Lung (tissue), 12 donors: Measurements from ENCODE around the gene CHCT1. TPM values are rescaled to one million over a fixed set of nuclear protein-coding genes. Genes with fewer than 3 reads are reported as not detected.

Experiments
- ATAC-seq: fragments of 200-7000 bp; cut with Tn5 transposase; one replicate; pipeline ENCODE4 v1.9.1; 2020; ENCODE audit warnings: moderate number of reproducible peaks; ENCODE audit not compliant: insufficient read depth, low FRiP score
- DNase-seq, 3 donors: peaks; one replicate each; pipeline ENCODE4 v3.0.0-alpha.2; 2013 to 2017
- H3K27ac ChIP-seq, 2 donors: one replicate each; pipeline ENCODE4 v1.5.1; 2013; ENCODE audit warnings: mild to moderate bottlenecking in 2 of 2, moderate library complexity in 2 of 2, control low read depth in 1 of 2, inconsistent platforms in 1 of 2, low read depth in 1 of 2, low read length in 1 of 2
- H3K27me3 ChIP-seq, 3 donors: one replicate each; pipeline ENCODE4 v1.5.1; 2013; ENCODE audit warnings: low read length in 2 of 3; ENCODE audit not compliant: control insufficient read depth in 3 of 3, insufficient read depth in 3 of 3
- H3K36me3 ChIP-seq, 4 donors: one replicate each; pipeline ENCODE4 v1.5.1; 2013; ENCODE audit warnings: low read length in 4 of 4, mild to moderate bottlenecking in 1 of 4, moderate library complexity in 1 of 4; ENCODE audit not compliant: control insufficient read depth in 4 of 4, insufficient read depth in 4 of 4
- H3K4me1 ChIP-seq, 5 donors: one replicate each; pipeline ENCODE4 v1.5.1; 2013; ENCODE audit warnings: low read length in 5 of 5, mild to moderate bottlenecking in 2 of 5, moderate library complexity in 1 of 5; ENCODE audit not compliant: control insufficient read depth in 5 of 5, insufficient read depth in 5 of 5
- H3K4me3 ChIP-seq: one replicate; pipeline ENCODE4 v1.5.1; 2013; ENCODE audit warnings: mild to moderate bottlenecking, control low read depth, moderate library complexity
- H3K9ac ChIP-seq, 2 donors: one replicate each; pipeline ENCODE4 v1.5.1; 2013; ENCODE audit warnings: low read length in 2 of 2, control low read depth in 1 of 2; ENCODE audit not compliant: insufficient read depth in 1 of 2
- H3K9me3 ChIP-seq, 4 donors: one replicate each; pipeline ENCODE4 v1.5.1; 2013; ENCODE audit warnings: low read length in 3 of 4, mild to moderate bottlenecking in 1 of 4, moderate library complexity in 1 of 4; ENCODE audit not compliant: control insufficient read depth in 4 of 4, insufficient read depth in 3 of 4
- WGBS, 2 donors: extraction: QIAGEN DNeasy Blood & Tissue Kit; methylation state at CpG; one replicate each; pipeline ENCODE4 v1.1.7; 2013; 5-methylcytosine and 5-hydroxymethylcytosine counted together
- polyA plus RNA-seq, 2 donors: library from polyadenylated mRNA; stranded (reverse); fragments of 200-250 nt; gene quantifications; one replicate each; pipeline ENCODE4 v1.2.1, GENCODE V29; 2013
- total RNA-seq, 2 donors: library from RNA; depleted of rRNA in 1 of 2; stranded (reverse); fragments of >200 nt in 1 of 2; gene quantifications; one replicate each; pipeline ENCODE4 v1.2.1, GENCODE V29; 2014 to 2021
- TF ChIP-seq, protein P1 (sequence below): IDR thresholded peaks from 2 replicates; pipeline ENCODE4 v1.5.1; 2012; ENCODE audit warnings: mild to moderate bottlenecking; ENCODE audit errors: control extremely low read depth, extremely low read depth
- donor health status: control.
- donor health status: control.
- donor health status: Bipolar disorder and iron deficiency.
- donor health status: healthy.
- donor health status: DM: yes; HTN: yes; CAD: no.

CHCT1 gene
- total and polyA plus RNA-seq, 4 donors = 0.10 to 0.12 TPM; not detected in 2

DNA sequence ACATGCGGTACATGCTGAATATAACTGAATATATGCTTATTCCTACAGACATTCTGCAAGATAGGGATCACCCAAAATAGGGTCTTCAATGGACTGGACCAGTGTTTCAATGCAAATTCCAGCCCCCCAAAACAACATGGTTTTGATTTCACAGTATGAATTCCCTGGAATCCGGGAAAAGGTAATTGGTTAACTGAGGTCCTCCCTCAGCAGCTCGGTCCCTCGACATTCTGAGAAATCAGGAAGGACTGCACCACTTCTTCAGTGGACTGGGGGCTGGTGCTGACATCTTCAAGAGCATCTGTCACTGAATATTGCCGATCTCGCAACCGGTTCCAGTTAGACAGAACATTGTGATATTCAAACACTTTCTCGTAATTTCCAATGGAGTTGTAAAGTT, 25.1 kb downstream of the CHCT1 start:
- ATAC-seq (no peak), DNase-seq (no peak)
- WGBS, 2 donors = 96% methylated on average over 8 of the region's 8 CpGs
- Histone ChIP-seq H3K9me3 (no peaks in the 10 kb centered on the region), H3K36me3 (peaks cover 11 to 37% (median 21%) of the 10 kb centered on the region in 4 donors), H3K4me1 (peaks cover 0 to 10% (median 4%) of the 10 kb centered on the region in 5 donors), H3K27ac (no peak overlapping the region), H3K27me3 (no peaks in the 10 kb centered on the region), H3K9ac (no peak overlapping the region), H3K4me3 (no peak overlapping the region)
- TF ChIP-seq, protein P1, sequence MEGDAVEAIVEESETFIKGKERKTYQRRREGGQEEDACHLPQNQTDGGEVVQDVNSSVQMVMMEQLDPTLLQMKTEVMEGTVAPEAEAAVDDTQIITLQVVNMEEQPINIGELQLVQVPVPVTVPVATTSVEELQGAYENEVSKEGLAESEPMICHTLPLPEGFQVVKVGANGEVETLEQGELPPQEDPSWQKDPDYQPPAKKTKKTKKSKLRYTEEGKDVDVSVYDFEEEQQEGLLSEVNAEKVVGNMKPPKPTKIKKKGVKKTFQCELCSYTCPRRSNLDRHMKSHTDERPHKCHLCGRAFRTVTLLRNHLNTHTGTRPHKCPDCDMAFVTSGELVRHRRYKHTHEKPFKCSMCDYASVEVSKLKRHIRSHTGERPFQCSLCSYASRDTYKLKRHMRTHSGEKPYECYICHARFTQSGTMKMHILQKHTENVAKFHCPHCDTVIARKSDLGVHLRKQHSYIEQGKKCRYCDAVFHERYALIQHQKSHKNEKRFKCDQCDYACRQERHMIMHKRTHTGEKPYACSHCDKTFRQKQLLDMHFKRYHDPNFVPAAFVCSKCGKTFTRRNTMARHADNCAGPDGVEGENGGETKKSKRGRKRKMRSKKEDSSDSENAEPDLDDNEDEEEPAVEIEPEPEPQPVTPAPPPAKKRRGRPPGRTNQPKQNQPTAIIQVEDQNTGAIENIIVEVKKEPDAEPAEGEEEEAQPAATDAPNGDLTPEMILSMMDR = no peak

DNA sequence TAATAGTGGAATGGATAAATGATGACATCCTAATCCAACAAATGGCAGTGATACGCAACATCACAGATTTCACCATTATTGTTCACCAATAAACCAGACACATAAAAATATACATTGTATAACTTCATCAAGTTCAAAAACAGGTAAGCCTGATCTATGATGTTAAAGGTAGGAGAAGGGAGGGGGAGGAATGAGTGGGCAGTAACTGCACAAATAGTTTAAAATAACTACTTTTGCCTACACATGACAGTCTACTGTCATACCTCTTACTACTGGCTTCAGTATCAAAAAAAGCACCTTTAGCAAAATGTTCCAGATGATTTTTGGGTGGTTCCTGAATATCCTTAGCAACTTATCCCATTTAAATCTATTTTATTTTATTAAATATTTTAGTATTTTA, 28.8 kb downstream of the CHCT1 start:
- TF ChIP-seq, protein P1 = no peak
- H3K4me3 ChIP-seq = no peak overlapping the region
- no peak overlapping the region for H3K9ac ChIP-seq
- no peaks in the 10 kb centered on the region for H3K27me3 ChIP-seq
- ATAC-seq (no peak), DNase-seq (no peak)
- no peaks in the 10 kb centered on the region for H3K9me3 ChIP-seq
- H3K36me3 ChIP-seq = peaks cover 19 to 50% (median 25%) of the 10 kb centered on the region in 4 donors
- H3K4me1 ChIP-seq = no peaks in the 10 kb centered on the region
- WGBS, 2 donors = 100% methylated on average over 1 of the region's 1 CpG
- H3K27ac ChIP-seq = no peak overlapping the region

DNA sequence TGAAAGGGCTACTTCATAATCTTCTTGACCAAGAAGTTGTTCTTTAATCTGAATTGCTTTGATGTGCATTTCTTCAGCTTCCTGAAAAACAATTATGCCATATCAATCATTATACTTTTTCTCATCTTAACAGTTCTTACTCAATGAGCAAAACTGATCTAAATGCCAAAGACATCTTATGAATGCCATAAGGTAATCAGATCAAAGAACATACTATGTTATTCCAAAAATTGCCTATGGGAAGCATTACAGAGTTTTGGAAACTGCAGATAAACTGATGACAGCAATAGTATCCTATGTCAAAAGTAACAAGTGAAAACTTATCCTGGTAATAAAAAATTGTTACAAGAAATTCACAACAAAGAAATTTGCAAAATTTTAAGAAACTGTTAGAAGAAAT, 29.7 kb downstream of the CHCT1 start:
- H3K9ac ChIP-seq = no peak overlapping the region
- ATAC-seq (no peak), DNase-seq (no peak)
- no peaks in the 10 kb centered on the region for H3K27me3 ChIP-seq
- H3K4me1 ChIP-seq = no peaks in the 10 kb centered on the region
- no peak overlapping the region for H3K27ac ChIP-seq
- TF ChIP-seq, protein P1 = no peak
- peaks cover 16 to 52% (median 28%) of the 10 kb centered on the region in 4 donors for H3K36me3 ChIP-seq
- H3K4me3 ChIP-seq = no peak overlapping the region
- no peaks in the 10 kb centered on the region for H3K9me3 ChIP-seq

DNA sequence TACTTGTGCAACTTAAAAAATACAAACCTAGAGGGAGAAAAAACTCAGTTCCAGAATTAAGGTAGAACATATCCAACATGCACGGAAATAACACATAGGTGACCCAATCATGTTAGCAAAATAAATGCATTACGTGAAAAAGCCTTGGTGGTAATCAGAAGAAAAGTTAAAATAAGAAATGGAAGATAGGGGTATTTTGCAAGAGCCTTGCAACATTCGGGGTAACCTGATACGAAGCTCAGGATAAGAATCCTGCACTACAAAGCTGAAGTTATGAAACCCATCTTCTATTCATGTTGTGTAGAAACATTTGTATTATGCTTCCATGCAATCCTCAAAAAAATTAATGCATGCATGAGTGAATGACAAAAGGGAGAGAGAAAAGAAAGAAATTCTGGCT, 33.1 kb downstream of the CHCT1 start:
- Histone ChIP-seq H3K9ac (no peak overlapping the region), H3K27ac (no peak overlapping the region), H3K9me3 (peaks cover 0 to 1% (median 0%) of the 10 kb centered on the region in 4 donors), H3K36me3 (peaks cover 14 to 54% (median 33%) of the 10 kb centered on the region in 4 donors), H3K4me1 (no peaks in the 10 kb centered on the region), H3K27me3 (no peaks in the 10 kb centered on the region), H3K4me3 (no peak overlapping the region)
- 43 to 85% methylated on average over 4 of the region's 4 CpGs for whole genome bisulfite sequencing, 2 donors
- ATAC-seq = no peak
- no peak for DNase-seq
- TF ChIP-seq, protein P1 = no peak
